Mammary epithelial cell (primary cell): ENCODE measurements around the gene CYP19A1.

Source experiments
- CTCF ChIP-seq, 2 donors: IDR thresholded peaks in 1 of 2; conservative IDR thresholded peaks in 1 of 2; 2 replicates each; pipeline ENCODE4 v1.5.1; 2011 to 2012; ENCODE audit warnings: inconsistent platforms in 2 of 2, low read length in 2 of 2, mild to moderate bottlenecking in 2 of 2, control low read depth in 1 of 2, low read depth in 1 of 2; ENCODE audit not compliant: insufficient read depth in 1 of 2; ENCODE audit errors: extremely low read depth in 1 of 2
- EZH2 ChIP-seq: IDR thresholded peaks from 2 replicates; pipeline ENCODE4 v1.6.1; 2012; ENCODE audit warnings: low read length, inconsistent platforms, borderline replicate concordance

DNA sequence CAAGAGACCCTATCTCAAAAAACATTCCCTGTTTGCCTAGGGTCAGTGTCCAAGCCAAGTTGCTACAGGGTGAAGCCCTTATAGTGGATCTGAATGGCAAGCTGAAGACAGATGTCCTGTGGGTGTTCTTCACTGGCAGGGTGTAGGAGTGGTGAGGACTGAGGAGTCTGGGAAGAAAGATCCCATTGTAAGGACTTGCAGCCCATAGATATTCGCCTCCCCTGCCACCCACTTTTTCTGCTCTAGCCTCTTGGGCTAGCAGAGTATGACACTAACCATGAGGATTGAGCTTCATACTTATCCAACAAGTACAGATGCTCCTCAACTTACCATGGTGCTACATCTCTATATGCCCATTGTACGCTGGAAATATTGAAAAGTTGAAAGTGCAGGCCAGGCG is 13.2 kb downstream of the CYP19A1 start:
- TF ChIP-seq EZH2 = no peak
- no peak for TF ChIP-seq CTCF (conservative IDR thresholded peaks at IDR 0.05 in 1 of 2, IDR thresholded peaks at IDR 0.05 in 1 of 2; ENCODE audit: extremely low read depth in 1 of 2, insufficient read depth in 1 of 2, low read depth in 1 of 2, low read length in 2 of 2)
